ENCODE results near the gene PMAIP1. TPM values are rescaled to one million over a fixed set of nuclear protein-coding genes. Genes with fewer than 3 reads are reported as not detected.

The PMAIP1 gene
- total and polyA plus RNA-seq, 2 of the 8 experiments (the other 6 are each of a cell fraction or from before 2014, with no cell fraction given), result 51.7 to 84.1 TPM

- ChIA-PET CTCF (ENCODE audit: partially characterized antibody) (no interaction called here), POLR2A (ENCODE audit: partially characterized antibody) (interaction anchor here (6.9 kb wide), 1 partner anchor 11 kb away, joined by 47 read pairs; the partner anchor contains the start of gene PMAIP1)
- peaks cover 0 to 2% of the 10 kb centered on the region in 2 experiments for H4K20me1 ChIP-seq (replicated peaks in 1 of 2; ENCODE audit: control insufficient read depth in 1 of 2, insufficient read depth in 2 of 2, low read length in 2 of 2)
- no peaks in the 10 kb centered on the region for H3K36me3 ChIP-seq (ENCODE audit: control insufficient read depth in 2 of 4, insufficient read depth in 4 of 4, low read length in 3 of 4)
- no peak overlapping the region for H3K4me3 ChIP-seq (ENCODE audit: extremely low read depth in 1 of 4, insufficient read depth in 2 of 4, low read depth in 3 of 4, low read length in 4 of 4)
- H2BK5ac ChIP-seq (ENCODE audit: low read depth, low read length), result no peak overlapping the region
- no peaks in the 10 kb centered on the region for H3K23me2 ChIP-seq (ENCODE audit: low read depth, low read length)
- no peak overlapping the region for H2AK5ac ChIP-seq (ENCODE audit: low read depth, low read length)
- no peak overlapping the region for H2BK15ac ChIP-seq (ENCODE audit: low read length)
- H4K91ac ChIP-seq (replicated peaks; ENCODE audit: insufficient read length, low read length), result no peak overlapping the region
- no peaks in the 10 kb centered on the region for H3K9me3 ChIP-seq (ENCODE audit: insufficient read depth in 2 of 2, low read depth in 1 of 2, low read length in 1 of 2)
- H3K79me1 ChIP-seq (ENCODE audit: low read depth, low read length), result no peaks in the 10 kb centered on the region
- H3K4me2 ChIP-seq (ENCODE audit: insufficient read depth in 1 of 2, low read depth in 2 of 2, low read length in 2 of 2), result no peak overlapping the region
- DNase-seq (ENCODE audit: low read depth in 1 of 2, low spot score in 2 of 2) (no peak), FAIRE-seq (no peak)
- H2BK20ac ChIP-seq (ENCODE audit: low read length), result no peak overlapping the region
- H3K4me1 ChIP-seq (replicated peaks in 1 of 4; ENCODE audit: control insufficient read depth in 3 of 4, insufficient read depth in 4 of 4, low read length in 3 of 4), result peaks cover 0 to 10% (median 6%) of the 10 kb centered on the region in 4 experiments; a peak in 4 of 7 replicates
- H2AFZ ChIP-seq (ENCODE audit: low read length), result no peak overlapping the region
- no peak overlapping the region for H4K5ac ChIP-seq (ENCODE audit: insufficient read length, low read depth, low read length)
- H4K8ac ChIP-seq (ENCODE audit: extremely low read depth, insufficient read depth, low read length), result no peak overlapping the region
- H3K23ac ChIP-seq (ENCODE audit: insufficient read length), result no peak overlapping the region
- H3K4ac ChIP-seq (replicated peaks; ENCODE audit: insufficient read length, low read depth, low read length), result no peak overlapping the region
- TF ChIP-seq CEBPB (IDR thresholded peaks at IDR 0.05; ENCODE audit: low read depth, low read length), result 0 out of 2 replicates have a peak, but pooled peaks have one; percentile 7
- TF ChIP-seq YY1 (IDR thresholded peaks at IDR 0.05; ENCODE audit: low read depth, low read length), result no peak
- no peak for TF ChIP-seq GTF2F1 (IDR thresholded peaks at IDR 0.05; ENCODE audit: borderline replicate concordance, low read depth, low read length)
- no peaks in the 10 kb centered on the region for H3K27me3 ChIP-seq (replicated peaks in 1 of 4; ENCODE audit: control insufficient read depth in 3 of 4, extremely low read depth in 1 of 4, insufficient read depth in 3 of 4, low read length in 3 of 4)
- H3K18ac ChIP-seq (ENCODE audit: extremely low read depth, low read length), result no peak overlapping the region
- no peaks in the 10 kb centered on the region for H3K79me2 ChIP-seq (ENCODE audit: control insufficient read depth in 1 of 2, insufficient read depth in 2 of 2, low read length in 2 of 2)
- H3K56ac ChIP-seq (replicated peaks; ENCODE audit: insufficient read length, low read depth, low read length), result no peak overlapping the region
- H3K27ac ChIP-seq (ENCODE audit: low read depth, low read length), result no peak overlapping the region
- H3K9ac ChIP-seq (replicated peaks in 1 of 4; ENCODE audit: extremely low read depth in 1 of 4, low read depth in 3 of 4, low read length in 3 of 4), result no peak overlapping the region
- H2BK120ac ChIP-seq (replicated peaks; ENCODE audit: low read depth, low read length), result no peak overlapping the region
- no peak overlapping the region for H2BK12ac ChIP-seq (ENCODE audit: low read depth, low read length)
- no peak overlapping the region for H3K14ac ChIP-seq (ENCODE audit: insufficient read length)
These were observed 11.8 kb downstream of the PMAIP1 start for GRCh38 chr18:59911600-59911999.
